Left lung (tissue), 10 donors: ENCODE data around the gene RARS1. TPM values are rescaled to one million over a fixed set of nuclear protein-coding genes. Genes with fewer than 3 reads are reported as not detected.

Experiments used
- ATAC-seq: fragments of 200-7000 bp; cut with Tn5 transposase; one replicate; pipeline ENCODE4 v1.9.1; 2020; ENCODE audit warnings: moderate library complexity
- DNase-seq, 4 donors: peaks; one replicate each; pipeline ENCODE4 v3.0.0-alpha.2; 2013 to 2020
- H3K27ac ChIP-seq, 2 donors: fragments of 200-600 bp; sonication (generic) in 1 of 2; one replicate each; pipeline versions ENCODE4 v1.5.0 to v1.8.0; 2020 to 2021
- H3K27me3 ChIP-seq, 2 donors: fragments of 200-600 bp; sonication (generic) in 1 of 2; one replicate each; pipeline versions ENCODE4 v1.5.0 to v1.8.0; 2020 to 2021
- H3K36me3 ChIP-seq, 2 donors: fragments of 200-600 bp; sonication (generic) in 1 of 2; one replicate each; pipeline versions ENCODE4 v1.5.0 to v1.8.0; 2020 to 2021
- H3K4me1 ChIP-seq, 2 donors: fragments of 200-600 bp; one replicate each; pipeline ENCODE4 v1.8.0; 2021
- H3K4me3 ChIP-seq, 2 donors: fragments of 200-600 bp; sonication (generic) in 1 of 2; one replicate each; pipeline versions ENCODE4 v1.5.0 to v1.8.0; 2020 to 2021; ENCODE audit warnings: mild to moderate bottlenecking in 1 of 2
- H3K9me3 ChIP-seq, 2 donors: fragments of 200-600 bp; sonication (generic) in 1 of 2; one replicate each; pipeline versions ENCODE4 v1.5.0 to v1.8.0; 2020 to 2021
- CTCF ChIP-seq, 2 donors: fragments of 200-600 bp; sonication (generic) in 1 of 2; IDR thresholded peaks; one replicate each; pipeline versions ENCODE4 v1.5.0 to v1.8.0; 2021; ENCODE audit warnings: antibody characterized with exemption in 2 of 2
- intact Hi-C, 2 donors: fragments of 100-400 bp; cut with DNase I; formaldehyde crosslinking; loops; one replicate each; pipeline versions ENCODE4 v1.11.2 to v1.14.2; 2022
- polyA plus RNA-seq, 6 donors: library from polyadenylated mRNA; unstranded; fragments of 120-200 nt; gene quantifications; one replicate each; pipeline ENCODE4 v1.2.1, GENCODE V29; 2013; ENCODE audit not compliant: insufficient read length in 6 of 6
- total RNA-seq, 2 donors: library from RNA; stranded (reverse); fragmentation: NEBNext Ultra II Directional; extraction: Animal tissue kit (Norgen Biotek cat#: 25700); gene quantifications; one replicate each; pipeline ENCODE4 v1.2.1, GENCODE V29; 2021
- donor health status: DM: no; HTN: yes; CAD: no.
- donor health status: DM: no; HTN: no; CAD: no.

RARS1 gene
- total and polyA plus RNA-seq, 8 donors = 67.2 to 88.3 (median 76.9) TPM

- DNase-seq (no peak), ATAC-seq (no peak)
- Histone ChIP-seq H3K4me3 (no peak overlapping the region), H3K36me3 (no peaks in the 10 kb centered on the region), H3K9me3 (no peaks in the 10 kb centered on the region), H3K27ac (no peak overlapping the region), H3K27me3 (no peaks in the 10 kb centered on the region), H3K4me1 (no peaks in the 10 kb centered on the region)
- no peak for TF ChIP-seq CTCF (IDR thresholded peaks at IDR 0.05)
- intact Hi-C loops = no loop called here
Measured at GRCh38 chr5:168474319-168474718, 12.0 kb upstream of the RARS1 start.

- no peak for DNase-seq
Measured at GRCh38 chr5:168477060-168477459, 9.2 kb upstream of the RARS1 start.

GRCh38 chr5:168479166-168479565 lies 7.1 kb upstream of the RARS1 start:
- no peak for DNase-seq
- Histone ChIP-seq H3K27me3 (no peaks in the 10 kb centered on the region), H3K27ac (no peak overlapping the region), H3K4me3 (no peak overlapping the region), H3K9me3 (no peaks in the 10 kb centered on the region), H3K36me3 (no peaks in the 10 kb centered on the region), H3K4me1 (no peaks in the 10 kb centered on the region)
- no peak for ATAC-seq
- intact Hi-C loops = no loop called here
- no peak for TF ChIP-seq CTCF (IDR thresholded peaks at IDR 0.05)

More at GRCh38 chr5:168477060-168477459, 9.2 kb upstream of the RARS1 start:
- no peak overlapping the region for H3K27ac ChIP-seq
- intact Hi-C loops = no loop called here
- no peaks in the 10 kb centered on the region for H3K27me3 ChIP-seq
- H3K4me3 ChIP-seq = no peak overlapping the region
- no peaks in the 10 kb centered on the region for H3K4me1 ChIP-seq
- no peaks in the 10 kb centered on the region for H3K36me3 ChIP-seq
- no peaks in the 10 kb centered on the region for H3K9me3 ChIP-seq
- ATAC-seq = no peak
- TF ChIP-seq CTCF (IDR thresholded peaks at IDR 0.05) = no peak

- DNase-seq (no peak), ATAC-seq (no peak)
- no peak for TF ChIP-seq CTCF (IDR thresholded peaks at IDR 0.05)
- H3K36me3 ChIP-seq = no peaks in the 10 kb centered on the region
- no peak overlapping the region for H3K27ac ChIP-seq
- no peak overlapping the region for H3K4me3 ChIP-seq
- intact Hi-C loops = no loop called here
- no peaks in the 10 kb centered on the region for H3K9me3 ChIP-seq
- H3K4me1 ChIP-seq = no peaks in the 10 kb centered on the region
- H3K27me3 ChIP-seq = no peaks in the 10 kb centered on the region
Measured at GRCh38 chr5:168480601-168481000, 5.7 kb upstream of the RARS1 start.

- ATAC-seq = no peak
- Histone ChIP-seq H3K27ac (no peak overlapping the region), H3K36me3 (no peaks in the 10 kb centered on the region), H3K4me1 (peaks cover 0 to 5% of the 10 kb centered on the region in 2 donors), H3K9me3 (no peaks in the 10 kb centered on the region), H3K27me3 (no peaks in the 10 kb centered on the region), H3K4me3 (no peak overlapping the region)
- TF ChIP-seq CTCF (IDR thresholded peaks at IDR 0.05) = no peak
- no peak for DNase-seq
- intact Hi-C loops = no loop called here
Measured at GRCh38 chr5:168481330-168481788, 4.9 kb upstream of the RARS1 start.
